Neural cell (in vitro differentiated cells): ENCODE measurements around the gene PKM. TPM values are rescaled to one million over a fixed set of nuclear protein-coding genes. Genes with fewer than 3 reads are reported as not detected.

Experiments
- H2AFZ ChIP-seq: fragments of 200-600, 300-800 bp; sonication (generic), shearing (Covaris generic); 2 replicates; pipeline ENCODE4 v1.6.0; 2014; ENCODE audit warnings: low read depth, mild to moderate bottlenecking, antibody characterized with exemption, low read length, moderate library complexity
- H3F3A ChIP-seq: fragments of 200-600 bp; shearing (Covaris generic); 2 replicates; pipeline ENCODE4 v1.6.1; 2016; ENCODE audit warnings: mild to moderate bottlenecking, moderate library complexity, mixed read lengths, antibody characterized with exemption, low read length; ENCODE audit not compliant: insufficient read depth, poor library complexity, severe bottlenecking
- H3K27ac ChIP-seq: fragments of 200-600, 300-800 bp; sonication (generic), shearing (Covaris generic); 2 replicates; pipeline ENCODE4 v1.5.1; 2014; ENCODE audit warnings: mild to moderate bottlenecking, low read length, moderate library complexity
- H3K27me3 ChIP-seq: fragments of 300-800, 200-600 bp; sonication (generic), shearing (Covaris generic); 2 replicates; pipeline ENCODE4 v1.6.0; 2014; ENCODE audit warnings: mild to moderate bottlenecking, low read depth, low read length, moderate library complexity; ENCODE audit not compliant: insufficient read depth
- H3K36me3 ChIP-seq: fragments of 300-800, 200-600 bp; sonication (generic), shearing (Covaris generic); 2 replicates; pipeline ENCODE4 v1.5.1; 2014; ENCODE audit warnings: mild to moderate bottlenecking, antibody characterized with exemption, low read length, moderate library complexity; ENCODE audit not compliant: insufficient read depth
- H3K4me2 ChIP-seq: fragments of 300-800, 200-600 bp; sonication (generic), shearing (Covaris generic); 2 replicates; pipeline ENCODE4 v1.6.0; 2014; ENCODE audit warnings: mild to moderate bottlenecking, low read length
- H3K4me3 ChIP-seq: fragments of 300-800, 200-600 bp; sonication (generic), shearing (Covaris generic); 2 replicates; pipeline ENCODE4 v1.5.1; 2014; ENCODE audit warnings: mild to moderate bottlenecking, low read length, moderate library complexity
- H3K79me2 ChIP-seq: fragments of 200-600 bp; shearing (Covaris generic); replicated peaks from 2 replicates; pipeline ENCODE4 v1.6.0; 2014; ENCODE audit warnings: mild to moderate bottlenecking, low read length, moderate library complexity; ENCODE audit not compliant: insufficient read depth
- H3K9ac ChIP-seq: fragments of 300-800, 200-600 bp; sonication (generic), shearing (Covaris generic); 2 replicates; pipeline ENCODE4 v1.6.1; 2016; ENCODE audit warnings: mild to moderate bottlenecking, low read length, mixed read lengths
- H3K9me2 ChIP-seq: fragments of 200-600 bp; shearing (Covaris generic); 2 replicates; pipeline ENCODE4 v1.6.1; 2016; ENCODE audit warnings: mild to moderate bottlenecking, low read length, mixed read lengths; ENCODE audit not compliant: insufficient read depth
- H3K9me3 ChIP-seq: fragments of 200-600, 300-800 bp; sonication (generic), shearing (Covaris generic); 2 replicates; pipeline ENCODE4 v1.6.1; 2016; ENCODE audit warnings: mild to moderate bottlenecking, mixed run types, low read length, moderate library complexity, mixed read lengths
- H4K20me1 ChIP-seq: fragments of 200-600 bp; shearing (Covaris generic); 2 replicates; pipeline ENCODE4 v1.6.1; 2016; ENCODE audit warnings: mild to moderate bottlenecking, mixed run types; ENCODE audit not compliant: insufficient read depth
- EP300 ChIP-seq: fragments of 450-650 bp; conservative IDR thresholded peaks from 2 replicates; pipeline ENCODE4 v1.6.1; 2014; ENCODE audit warnings: antibody characterized with exemption, mild to moderate bottlenecking, moderate library complexity; ENCODE audit not compliant: poor library complexity, severe bottlenecking
- EZH2 ChIP-seq: fragments of 200-600, 300-800 bp; shearing (Covaris generic), sonication (generic); IDR thresholded peaks from 2 replicates; pipeline ENCODE4 v1.6.1; 2014; ENCODE audit warnings: antibody characterized with exemption, low read length, borderline replicate concordance, mild to moderate bottlenecking; ENCODE audit not compliant: insufficient read depth, poor library complexity, severe bottlenecking
- MXI1 ChIP-seq: fragments of 450-650 bp; conservative IDR thresholded peaks from 2 replicates; pipeline ENCODE4 v1.6.1; 2014; ENCODE audit warnings: antibody characterized with exemption, mild to moderate bottlenecking; ENCODE audit not compliant: poor library complexity, severe bottlenecking
- POLR2AphosphoS5 ChIP-seq: IDR thresholded peaks from 2 replicates; pipeline ENCODE4 v1.6.1; 2012
- RAD21 ChIP-seq: fragments of 450-650 bp; conservative IDR thresholded peaks from 2 replicates; pipeline ENCODE4 v1.6.1; 2014; ENCODE audit warnings: antibody characterized with exemption, mild to moderate bottlenecking, moderate library complexity
- SMC3 ChIP-seq: fragments of 450-650 bp; conservative IDR thresholded peaks from 2 replicates; pipeline ENCODE4 v1.6.1; 2014; ENCODE audit warnings: antibody characterized with exemption, mild to moderate bottlenecking, moderate library complexity; ENCODE audit not compliant: poor library complexity
- TAF1 ChIP-seq: IDR thresholded peaks from 2 replicates; pipeline ENCODE4 v1.6.1; 2012; ENCODE audit warnings: low read depth
- polyA plus RNA-seq: library from polyadenylated mRNA; depleted of rRNA; stranded (reverse); fragments of >200 nt; gene quantifications from 2 replicates; pipeline ENCODE4 v1.2.3, GENCODE V29; 2014
- TF ChIP-seq, protein P1 (sequence below): IDR thresholded peaks from 2 replicates; pipeline ENCODE4 v1.6.1; 2012; ENCODE audit warnings: borderline replicate concordance
- TF ChIP-seq, protein P2 (sequence below): fragments of 450-650 bp; IDR thresholded peaks from 2 replicates; pipeline ENCODE4 v1.5.1; 2014; ENCODE audit warnings: antibody characterized with exemption, mild to moderate bottlenecking, moderate library complexity; ENCODE audit not compliant: poor library complexity, severe bottlenecking

Gene PKM
- polyA plus RNA-seq, 1 donor from 2014 or later: 361 TPM

DNA sequence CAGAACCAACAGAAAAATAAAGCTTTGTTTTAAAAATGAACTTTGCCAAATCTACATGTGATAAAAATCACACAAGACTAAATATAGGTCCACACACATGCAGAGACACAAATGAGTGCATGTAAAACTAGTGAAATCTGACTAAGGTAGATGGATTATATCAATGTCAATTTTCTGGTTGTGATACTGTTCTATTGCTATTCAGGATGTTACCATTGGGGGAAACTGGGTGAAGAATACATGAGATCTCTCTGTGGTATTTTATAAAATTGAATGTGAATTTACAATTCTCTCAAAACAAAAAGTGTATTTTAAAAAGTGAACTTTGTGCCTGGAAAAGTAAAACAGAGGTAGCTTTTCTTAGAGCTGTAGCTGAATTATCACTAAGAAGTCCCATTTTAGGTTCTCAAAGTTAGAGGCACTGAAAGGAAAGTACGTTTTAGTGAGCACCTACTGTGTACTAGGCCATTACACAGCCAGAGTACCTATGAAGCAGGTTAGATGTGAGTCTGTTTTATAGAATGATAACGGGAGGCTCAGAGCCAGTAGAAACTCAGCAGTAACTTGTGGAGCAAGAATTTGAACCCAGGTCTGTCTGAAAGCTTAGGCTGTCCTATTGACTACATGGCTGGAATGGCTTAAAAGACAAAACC, 41.6 kb downstream of the PKM start:
- Histone ChIP-seq H3K9me2 (no peaks in the 10 kb centered on the region), H4K20me1 (no peaks in the 10 kb centered on the region), H3K79me2 (no peaks in the 10 kb centered on the region), H3K27ac (no peak overlapping the region), H3K36me3 (no peaks in the 10 kb centered on the region), H3K27me3 (peaks cover 6% of the 10 kb centered on the region), H3F3A (no peaks in the 10 kb centered on the region), H3K4me3 (no peak overlapping the region), H3K4me2 (no peak overlapping the region), H3K9ac (no peak overlapping the region), H2AFZ (no peak overlapping the region), H3K9me3 (no peaks in the 10 kb centered on the region)
- TF ChIP-seq MXI1: no peak
- TF ChIP-seq SMC3: no peak
- TF ChIP-seq TAF1: no peak
- TF ChIP-seq, protein P1, sequence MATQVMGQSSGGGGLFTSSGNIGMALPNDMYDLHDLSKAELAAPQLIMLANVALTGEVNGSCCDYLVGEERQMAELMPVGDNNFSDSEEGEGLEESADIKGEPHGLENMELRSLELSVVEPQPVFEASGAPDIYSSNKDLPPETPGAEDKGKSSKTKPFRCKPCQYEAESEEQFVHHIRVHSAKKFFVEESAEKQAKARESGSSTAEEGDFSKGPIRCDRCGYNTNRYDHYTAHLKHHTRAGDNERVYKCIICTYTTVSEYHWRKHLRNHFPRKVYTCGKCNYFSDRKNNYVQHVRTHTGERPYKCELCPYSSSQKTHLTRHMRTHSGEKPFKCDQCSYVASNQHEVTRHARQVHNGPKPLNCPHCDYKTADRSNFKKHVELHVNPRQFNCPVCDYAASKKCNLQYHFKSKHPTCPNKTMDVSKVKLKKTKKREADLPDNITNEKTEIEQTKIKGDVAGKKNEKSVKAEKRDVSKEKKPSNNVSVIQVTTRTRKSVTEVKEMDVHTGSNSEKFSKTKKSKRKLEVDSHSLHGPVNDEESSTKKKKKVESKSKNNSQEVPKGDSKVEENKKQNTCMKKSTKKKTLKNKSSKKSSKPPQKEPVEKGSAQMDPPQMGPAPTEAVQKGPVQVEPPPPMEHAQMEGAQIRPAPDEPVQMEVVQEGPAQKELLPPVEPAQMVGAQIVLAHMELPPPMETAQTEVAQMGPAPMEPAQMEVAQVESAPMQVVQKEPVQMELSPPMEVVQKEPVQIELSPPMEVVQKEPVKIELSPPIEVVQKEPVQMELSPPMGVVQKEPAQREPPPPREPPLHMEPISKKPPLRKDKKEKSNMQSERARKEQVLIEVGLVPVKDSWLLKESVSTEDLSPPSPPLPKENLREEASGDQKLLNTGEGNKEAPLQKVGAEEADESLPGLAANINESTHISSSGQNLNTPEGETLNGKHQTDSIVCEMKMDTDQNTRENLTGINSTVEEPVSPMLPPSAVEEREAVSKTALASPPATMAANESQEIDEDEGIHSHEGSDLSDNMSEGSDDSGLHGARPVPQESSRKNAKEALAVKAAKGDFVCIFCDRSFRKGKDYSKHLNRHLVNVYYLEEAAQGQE: no peak
- TF ChIP-seq POLR2AphosphoS5: no peak
- TF ChIP-seq, protein P2, sequence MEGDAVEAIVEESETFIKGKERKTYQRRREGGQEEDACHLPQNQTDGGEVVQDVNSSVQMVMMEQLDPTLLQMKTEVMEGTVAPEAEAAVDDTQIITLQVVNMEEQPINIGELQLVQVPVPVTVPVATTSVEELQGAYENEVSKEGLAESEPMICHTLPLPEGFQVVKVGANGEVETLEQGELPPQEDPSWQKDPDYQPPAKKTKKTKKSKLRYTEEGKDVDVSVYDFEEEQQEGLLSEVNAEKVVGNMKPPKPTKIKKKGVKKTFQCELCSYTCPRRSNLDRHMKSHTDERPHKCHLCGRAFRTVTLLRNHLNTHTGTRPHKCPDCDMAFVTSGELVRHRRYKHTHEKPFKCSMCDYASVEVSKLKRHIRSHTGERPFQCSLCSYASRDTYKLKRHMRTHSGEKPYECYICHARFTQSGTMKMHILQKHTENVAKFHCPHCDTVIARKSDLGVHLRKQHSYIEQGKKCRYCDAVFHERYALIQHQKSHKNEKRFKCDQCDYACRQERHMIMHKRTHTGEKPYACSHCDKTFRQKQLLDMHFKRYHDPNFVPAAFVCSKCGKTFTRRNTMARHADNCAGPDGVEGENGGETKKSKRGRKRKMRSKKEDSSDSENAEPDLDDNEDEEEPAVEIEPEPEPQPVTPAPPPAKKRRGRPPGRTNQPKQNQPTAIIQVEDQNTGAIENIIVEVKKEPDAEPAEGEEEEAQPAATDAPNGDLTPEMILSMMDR: no peak

DNA sequence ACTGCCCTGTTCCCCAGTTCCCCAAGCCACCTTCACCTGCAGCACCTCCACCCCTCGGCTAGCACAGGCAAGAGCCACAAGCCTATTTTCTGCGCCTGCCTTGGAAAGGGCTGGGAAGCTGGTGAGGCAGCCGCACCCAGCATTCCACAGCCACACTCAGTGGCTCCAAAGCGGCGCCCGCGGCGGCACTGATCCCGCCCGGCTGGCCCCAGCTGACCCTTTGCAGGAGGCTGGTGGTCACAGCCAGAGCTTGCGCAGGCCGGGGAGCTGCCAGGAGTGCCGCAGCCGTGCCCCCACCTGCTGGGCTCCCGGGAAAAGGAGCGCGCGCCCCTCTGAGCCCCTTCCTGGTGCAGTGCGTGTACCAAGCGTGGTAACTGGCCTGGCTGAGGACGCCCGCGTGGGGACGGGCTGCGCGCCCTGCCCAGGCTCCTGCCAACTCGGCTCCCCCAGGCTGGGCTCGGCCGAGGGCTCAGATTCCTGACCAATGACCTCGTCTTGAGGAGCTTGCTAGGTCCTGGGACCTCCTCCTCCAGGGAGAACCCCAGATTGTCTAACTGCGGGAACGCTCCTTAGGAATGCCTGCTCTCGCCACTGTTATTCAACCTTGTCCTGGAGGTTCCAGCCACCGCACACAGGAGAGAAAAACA, 46.7 kb downstream of the PKM start:
- peaks cover 16% of the 10 kb centered on the region for H3K27me3 ChIP-seq
- H3F3A ChIP-seq: no peaks in the 10 kb centered on the region
- no peak overlapping the region for H3K4me2 ChIP-seq
- H3K9me2 ChIP-seq: no peaks in the 10 kb centered on the region
- H3K79me2 ChIP-seq: no peaks in the 10 kb centered on the region
- H4K20me1 ChIP-seq: no peaks in the 10 kb centered on the region
- no peaks in the 10 kb centered on the region for H3K9me3 ChIP-seq
- H3K36me3 ChIP-seq: no peaks in the 10 kb centered on the region
- no peak overlapping the region for H3K27ac ChIP-seq
- TF ChIP-seq RAD21 (no peak), SMC3 (no peak), EP300 (no peak), EZH2 (no peak), TAF1 (no peak), POLR2AphosphoS5 (no peak), MXI1 (no peak)
- TF ChIP-seq, protein P1: no peak
- TF ChIP-seq, protein P2: no peak
- H3K4me3 ChIP-seq: peak overlapping the region; percentile 45
- no peak overlapping the region for H3K9ac ChIP-seq
- no peak overlapping the region for H2AFZ ChIP-seq
